Smooth muscle cell (in vitro differentiated cells): ENCODE data around the gene PRRT1B. TPM values are rescaled to one million over a fixed set of nuclear protein-coding genes. Genes with fewer than 3 reads are reported as not detected.
A peak's percentile ranks its signal among the peaks of the same experiment; 100 is the strongest.
"Not testable (repeated sequence)": the region's sequence is repeated elsewhere in the genome, so short reads cannot be mapped to it uniquely, and the experiment has no call there.

ENCODE experiments used
- DNase-seq: peaks from one replicate; lab custom pipeline; 2025; ENCODE audit not compliant: unreplicated experiment; lab: John Stamatoyannopoulos, UW
- H2AFZ ChIP-seq: fragments of 200-600 bp; sonication (generic); 2 replicates; pipeline ENCODE4 v1.6.0; 2016; ENCODE audit warnings: antibody characterized with exemption, low read depth, mild to moderate bottlenecking
- H3F3A ChIP-seq: fragments of 200-600 bp; sonication (generic); 2 replicates; pipeline ENCODE4 v1.6.0; 2017; ENCODE audit warnings: antibody characterized with exemption, low read depth
- H3K27ac ChIP-seq: fragments of 200-600 bp; sonication (generic); 2 replicates; pipeline ENCODE4 v1.5.1; 2016; ENCODE audit warnings: low read depth, mild to moderate bottlenecking
- H3K27me3 ChIP-seq: fragments of 200-600 bp; sonication (generic); 2 replicates; pipeline ENCODE4 v1.6.1; 2016; ENCODE audit warnings: low read depth, mild to moderate bottlenecking
- H3K36me3 ChIP-seq: fragments of 200-600 bp; sonication (generic); 2 replicates; pipeline ENCODE4 v1.5.1; 2016; ENCODE audit warnings: low read depth
- H3K4me1 ChIP-seq: fragments of 200-600 bp; sonication (generic); 2 replicates; pipeline ENCODE4 v1.5.1; 2016; ENCODE audit warnings: low read depth
- H3K4me2 ChIP-seq: fragments of 200-600 bp; sonication (generic); 2 replicates; pipeline ENCODE4 v1.6.0; 2016; ENCODE audit warnings: mild to moderate bottlenecking
- H3K4me3 ChIP-seq: fragments of 200-600 bp; sonication (generic); 2 replicates; pipeline ENCODE4 v1.5.1; 2016; ENCODE audit warnings: mild to moderate bottlenecking
- H3K79me2 ChIP-seq: fragments of 200-600 bp; sonication (generic); 2 replicates; pipeline ENCODE4 v1.6.0; 2016; ENCODE audit warnings: low read depth, mild to moderate bottlenecking
- H3K9ac ChIP-seq: fragments of 200-600 bp; sonication (generic); 2 replicates; pipeline ENCODE4 v1.6.0; 2016; ENCODE audit warnings: low read depth
- H3K9me3 ChIP-seq: fragments of 200-600 bp; sonication (generic); replicated peaks from 2 replicates; pipeline ENCODE4 v1.5.1; 2016; ENCODE audit warnings: low read depth
- H4K20me1 ChIP-seq: fragments of 200-600 bp; sonication (generic); 2 replicates; pipeline ENCODE4 v1.6.0; 2016; ENCODE audit warnings: low read depth
- CTCF ChIP-seq: fragments of 200-600 bp; sonication (generic); IDR thresholded peaks from 2 replicates; pipeline ENCODE4 v1.5.1; 2017; ENCODE audit warnings: borderline replicate concordance, mild to moderate bottlenecking, antibody characterized with exemption; ENCODE audit not compliant: insufficient read depth, poor library complexity, severe bottlenecking
- WGBS: methylation state at CpG from one replicate; pipeline ENCODE4 v1.1.7; 2016; ENCODE audit warnings: low lambda C conversion rate; 5-methylcytosine and 5-hydroxymethylcytosine counted together
- polyA plus RNA-seq: library from polyadenylated mRNA; unstranded; fragments of >200 nt; fragmentation: Nextera tagmentation; extraction: Ambion mirVana; gene quantifications from 2 replicates; pipeline ENCODE4 v1.2.1, GENCODE V29; 2016
- total RNA-seq: library from RNA; depleted of rRNA; stranded (reverse); fragments of >200 nt; gene quantifications from 2 replicates; pipeline ENCODE4 v1.2.3, GENCODE V29; 2014

Gene PRRT1B
- total and polyA plus RNA-seq, 2 experiments from 2014 or later, result not detected

GRCh38 chr9:131546336-131547084 lies 1.2 kb downstream of the PRRT1B start:
- no peaks in the 10 kb centered on the region for H3K36me3 ChIP-seq
- 65% methylated on average over 34 of the region's 49 CpGs for WGBS
- peak overlapping the region; percentile 18 for H3K4me3 ChIP-seq
- H4K20me1 ChIP-seq, result no peaks in the 10 kb centered on the region
- DNase-seq, result no peak
- TF ChIP-seq CTCF, result no peak
- no peak overlapping the region for H2AFZ ChIP-seq
- H3K9ac ChIP-seq, result no peak overlapping the region
- peak overlapping the region; percentile 77 for H3K4me2 ChIP-seq
- no peaks in the 10 kb centered on the region for H3K4me1 ChIP-seq
- H3K27me3 ChIP-seq, result peaks cover 3% of the 10 kb centered on the region
- peaks cover 3% of the 10 kb centered on the region for H3K9me3 ChIP-seq
- no peaks in the 10 kb centered on the region for H3F3A ChIP-seq
- no peaks in the 10 kb centered on the region for H3K79me2 ChIP-seq
- H3K27ac ChIP-seq, result no peak overlapping the region

- H3K27ac ChIP-seq, H3K9me3 ChIP-seq, H4K20me1 ChIP-seq, DNase-seq, H2AFZ ChIP-seq, H3K4me3 ChIP-seq, H3K36me3 ChIP-seq, H3K4me2 ChIP-seq, H3K79me2 ChIP-seq, H3F3A ChIP-seq, H3K4me1 ChIP-seq, H3K9ac ChIP-seq: not testable (repeated sequence)
- WGBS, result 95% methylated on average over 10 of the region's 10 CpGs
- H3K27me3 ChIP-seq, result peaks cover 16% of the 10 kb centered on the region
Measured at GRCh38 chr9:131549186-131549585, 3.9 kb downstream of the PRRT1B start.

DNA sequence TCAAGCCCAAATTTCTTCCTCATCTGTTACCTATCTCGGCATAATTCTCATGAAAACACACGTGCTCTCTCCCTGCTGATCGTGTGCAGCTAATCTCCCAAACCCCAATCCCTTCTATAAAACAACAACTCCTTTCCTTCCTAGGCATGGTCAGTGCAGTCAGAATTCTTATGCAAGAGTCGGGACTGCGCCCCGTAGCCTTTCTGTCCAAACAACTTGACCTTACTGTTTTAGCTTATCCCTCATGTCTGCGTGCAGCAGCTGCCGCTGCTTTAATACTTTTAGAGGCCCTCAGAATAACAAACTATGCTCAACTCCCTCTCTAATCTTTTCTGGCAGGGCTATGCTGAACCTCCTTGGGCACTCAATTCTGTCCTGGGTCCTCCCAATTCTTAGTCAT lies 5.1 kb downstream of the PRRT1B start:
- not testable (repeated sequence) for DNase-seq

GRCh38 chr9:131552030-131552429 lies 6.7 kb downstream of the PRRT1B start:
- Histone ChIP-seq H3F3A (no peaks in the 10 kb centered on the region), H3K27ac (no peak overlapping the region), H3K4me2 (no peak overlapping the region), H3K27me3 (peaks cover 32% of the 10 kb centered on the region), H3K9ac (no peak overlapping the region), H4K20me1 (no peaks in the 10 kb centered on the region), H3K4me1 (no peaks in the 10 kb centered on the region), H3K79me2 (no peaks in the 10 kb centered on the region), H3K36me3 (no peaks in the 10 kb centered on the region), H3K4me3 (no peak overlapping the region), H2AFZ (no peak overlapping the region), H3K9me3 (no peaks in the 10 kb centered on the region)
- WGBS, result 80% methylated on average over 6 of the region's 6 CpGs
- DNase-seq, result no peak
- no peak for TF ChIP-seq CTCF

More for the DNA sequence above, 5.1 kb downstream of the PRRT1B start:
- not testable (repeated sequence) for H3K79me2 ChIP-seq, H4K20me1 ChIP-seq, H3K4me3 ChIP-seq, H3F3A ChIP-seq, H3K27ac ChIP-seq, H3K9me3 ChIP-seq, H3K4me2 ChIP-seq, H3K4me1 ChIP-seq, H3K36me3 ChIP-seq, H2AFZ ChIP-seq, H3K9ac ChIP-seq
- WGBS, result 93% methylated on average over 8 of the region's 8 CpGs
- H3K27me3 ChIP-seq, result peaks cover 27% of the 10 kb centered on the region
